ENCODE results near the gene TUBB3. TPM values are rescaled to one million over a fixed set of nuclear protein-coding genes. Genes with fewer than 3 reads are reported as not detected.

The TUBB3 gene
- total and polyA plus RNA-seq, 8 donors = 0.29 to 14.5 (median 3.7) TPM; not detected in 2

- DNase-seq = no peak
- no peaks in the 10 kb centered on the region for H3K9me3 ChIP-seq
- no peak overlapping the region for H3K27ac ChIP-seq
- no peaks in the 10 kb centered on the region for H3K27me3 ChIP-seq
- peaks cover 22 to 44% (median 37%) of the 10 kb centered on the region in 4 donors for H3K4me1 ChIP-seq
- peaks cover 4 to 31% (median 20%) of the 10 kb centered on the region in 4 donors for H3K36me3 ChIP-seq
- intact Hi-C loops (cut with DNase I; ENCODE audit: low total_unique reads) = no loop called here
- WGBS, 5 donors = 86 to 96% (median 92%) methylated on average over 6 of the region's 6 CpGs
- TF ChIP-seq, protein P1, sequence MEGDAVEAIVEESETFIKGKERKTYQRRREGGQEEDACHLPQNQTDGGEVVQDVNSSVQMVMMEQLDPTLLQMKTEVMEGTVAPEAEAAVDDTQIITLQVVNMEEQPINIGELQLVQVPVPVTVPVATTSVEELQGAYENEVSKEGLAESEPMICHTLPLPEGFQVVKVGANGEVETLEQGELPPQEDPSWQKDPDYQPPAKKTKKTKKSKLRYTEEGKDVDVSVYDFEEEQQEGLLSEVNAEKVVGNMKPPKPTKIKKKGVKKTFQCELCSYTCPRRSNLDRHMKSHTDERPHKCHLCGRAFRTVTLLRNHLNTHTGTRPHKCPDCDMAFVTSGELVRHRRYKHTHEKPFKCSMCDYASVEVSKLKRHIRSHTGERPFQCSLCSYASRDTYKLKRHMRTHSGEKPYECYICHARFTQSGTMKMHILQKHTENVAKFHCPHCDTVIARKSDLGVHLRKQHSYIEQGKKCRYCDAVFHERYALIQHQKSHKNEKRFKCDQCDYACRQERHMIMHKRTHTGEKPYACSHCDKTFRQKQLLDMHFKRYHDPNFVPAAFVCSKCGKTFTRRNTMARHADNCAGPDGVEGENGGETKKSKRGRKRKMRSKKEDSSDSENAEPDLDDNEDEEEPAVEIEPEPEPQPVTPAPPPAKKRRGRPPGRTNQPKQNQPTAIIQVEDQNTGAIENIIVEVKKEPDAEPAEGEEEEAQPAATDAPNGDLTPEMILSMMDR (IDR thresholded peaks at IDR 0.05) = no peak
- TF ChIP-seq POLR2AphosphoS5 (IDR thresholded peaks at IDR 0.05) (no peak), POLR2A (IDR thresholded peaks at IDR 0.05) (no peak), EP300 (IDR thresholded peaks at IDR 0.05) (no peak)
- H3K4me3 ChIP-seq = no peak overlapping the region
These were observed 46.7 kb downstream of the TUBB3 start for GRCh38 chr16:89969741-89970410.

- TF ChIP-seq, protein P1 (IDR thresholded peaks at IDR 0.05) = no peak
- TF ChIP-seq POLR2A (IDR thresholded peaks at IDR 0.05) = no peak
- no peak for TF ChIP-seq EP300 (IDR thresholded peaks at IDR 0.05)
- TF ChIP-seq POLR2AphosphoS5 (IDR thresholded peaks at IDR 0.05) = no peak
- H3K36me3 ChIP-seq = peaks cover 0 to 13% (median 3%) of the 10 kb centered on the region in 4 donors
- peak overlapping the region; percentile 93 to 99 (median 99) for H3K27ac ChIP-seq
- 39 to 50% (median 44%) methylated on average over 37 to 42 of the region's 42 CpGs for WGBS, 5 donors
- H3K27me3 ChIP-seq = no peaks in the 10 kb centered on the region
- H3K4me1 ChIP-seq = peaks cover 22 to 52% (median 37%) of the 10 kb centered on the region in 4 donors
- intact Hi-C loops (cut with DNase I; ENCODE audit: low total_unique reads) = no loop called here
- no peaks in the 10 kb centered on the region for H3K9me3 ChIP-seq
- DNase-seq = no peak
- H3K4me3 ChIP-seq = peak overlapping the region; percentile 85 to 97 (median 93)
These were observed 48.5 kb downstream of the TUBB3 start for GRCh38 chr16:89971495-89972243.

DNA sequence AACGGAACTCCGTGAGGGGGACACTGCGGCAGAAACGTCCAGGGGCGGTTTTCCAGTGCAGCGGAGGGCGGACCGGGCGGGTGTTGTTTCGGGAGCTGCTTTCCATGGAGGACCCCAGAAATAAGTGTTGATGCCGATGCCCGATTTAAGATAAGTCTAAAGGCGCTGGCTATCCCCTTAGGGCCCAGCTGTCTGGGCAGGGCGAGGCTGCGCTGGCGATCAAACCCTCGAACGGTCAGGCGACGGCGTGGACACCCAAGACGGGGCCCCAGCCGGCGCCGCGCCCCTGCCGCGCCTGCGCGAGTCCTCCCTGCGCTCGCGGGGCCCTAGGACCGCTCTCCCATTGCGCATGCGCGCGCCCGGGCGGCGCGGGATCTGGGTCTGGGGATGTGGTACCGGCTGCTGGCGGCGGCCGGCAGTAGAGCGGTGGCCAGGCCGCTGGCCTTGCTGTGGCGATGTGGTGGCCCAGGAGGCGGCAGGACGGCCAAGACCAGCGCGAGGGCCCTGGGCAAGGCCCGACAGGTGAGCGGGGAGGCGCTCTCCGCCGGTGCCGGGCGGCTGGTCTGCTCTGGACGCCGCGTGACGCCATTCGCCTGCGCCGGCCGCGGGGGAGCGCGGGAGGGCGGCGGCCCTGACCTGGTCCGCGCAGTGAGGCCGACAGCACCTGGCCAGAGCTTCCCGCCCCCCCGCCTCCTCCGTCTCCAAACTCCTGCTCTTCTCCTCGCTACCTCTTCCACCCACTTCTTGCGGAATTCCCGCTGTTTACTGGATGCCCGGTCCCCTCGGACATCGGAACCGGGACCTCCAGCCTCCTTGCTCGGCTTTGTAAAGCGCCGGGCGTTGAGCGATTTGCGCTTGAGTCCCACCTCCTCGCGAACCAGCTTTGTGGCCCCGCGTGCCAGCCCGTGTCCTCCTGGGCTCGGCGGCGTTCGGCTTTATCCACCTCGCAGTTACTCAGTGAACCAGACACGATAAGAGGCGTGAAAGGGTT, 49.4 kb downstream of the TUBB3 start:
- peak; percentile 94 to 98 for DNase-seq
- Histone ChIP-seq H3K27me3 (no peaks in the 10 kb centered on the region), H3K4me3 (peak overlapping the region; percentile 85 to 97 (median 93)), H3K36me3 (peaks cover under 1 to 11% (median 4%) of the 10 kb centered on the region in 4 donors), H3K27ac (peak overlapping the region; percentile 93 to 99 (median 99)), H3K9me3 (no peaks in the 10 kb centered on the region), H3K4me1 (peaks cover 22 to 52% (median 37%) of the 10 kb centered on the region in 4 donors)
- 0 to 1% (median 0%) methylated on average over 43 to 104 of the region's 104 CpGs for WGBS, 5 donors
- intact Hi-C loops (cut with DNase I; ENCODE audit: low total_unique reads) = no loop called here
- TF ChIP-seq POLR2AphosphoS5 (IDR thresholded peaks at IDR 0.05) (peak; percentile 64 to 91 (median 91)), POLR2A (IDR thresholded peaks at IDR 0.05) (peak in 1 of 4 donors; percentile 56)
- TF ChIP-seq, protein P1 (IDR thresholded peaks at IDR 0.05) = no peak

Measured in stomach (tissue), 9 donors.